ENCODE results near the gene CCDC6. TPM values are rescaled to one million over a fixed set of nuclear protein-coding genes. Genes with fewer than 3 reads are reported as not detected.
A peak's percentile ranks its signal among the peaks of the same experiment; 100 is the strongest.

CCDC6 gene
- total RNA-seq, 8 experiments from 2014 or later = 10.6 to 94.0 (median 18.4) TPM

DNA sequence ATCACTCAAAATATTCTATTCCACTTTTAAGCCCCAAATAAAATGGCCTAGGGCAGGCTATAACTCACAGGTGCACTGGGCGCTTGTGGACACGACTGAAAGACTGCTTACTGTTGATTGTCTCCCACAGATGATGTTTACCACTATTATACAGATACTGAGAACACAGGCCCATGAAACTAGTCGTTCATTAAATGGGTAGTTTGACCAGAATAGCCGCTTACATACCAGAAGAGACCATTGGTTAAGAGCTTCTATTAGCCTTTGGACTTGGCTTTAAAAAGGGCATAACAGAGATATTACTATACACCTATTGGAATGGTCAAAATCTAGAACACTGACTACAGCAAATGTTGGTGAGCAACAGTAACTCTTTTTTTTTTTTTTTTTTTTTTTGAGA lies 4.3 kb downstream of the CCDC6 start:
- peaks cover 16 to 25% of the 10 kb centered on the region in 2 donors for H3K4me1 ChIP-seq (replicated peaks in 1 of 2)
- H3K4me3 ChIP-seq = no peak overlapping the region
- H3K27ac ChIP-seq = no peak overlapping the region
- no peak for ATAC-seq (replicated peaks in 6 of 8)
- WGBS, 10 experiments = 67 to 100% (median 98%) methylated on average over 1 to 4 of the region's 4 CpGs; no CpG with 5 or more reads in 1 of the 10 experiments
- in situ Hi-C loops (cut with MboI; ENCODE audit: low pct_unique_long_range_greater_than_20kb in 2 of 9, low sequenced_read_pairs in 9 of 9, unreplicated experiment in 9 of 9) = no loop called here

DNA sequence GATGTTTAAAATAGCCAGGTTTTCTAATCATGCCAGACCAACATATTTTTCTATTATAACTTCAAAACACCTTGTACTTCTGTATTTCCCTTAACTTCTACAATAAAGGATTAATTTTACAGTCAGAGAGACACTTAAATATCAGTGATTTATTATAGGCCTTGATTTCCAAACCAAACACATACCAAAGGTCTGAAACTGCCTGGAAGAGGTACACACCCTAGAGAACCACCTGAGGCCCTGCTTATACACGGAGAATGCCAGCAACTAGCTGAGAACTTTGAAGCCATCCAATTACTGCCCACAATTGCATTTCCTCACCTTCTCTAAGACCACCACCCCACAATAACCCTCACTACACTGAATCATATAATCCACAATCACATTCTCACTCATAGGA lies 4.9 kb downstream of the CCDC6 start:
- peaks cover 16 to 25% of the 10 kb centered on the region in 2 donors for H3K4me1 ChIP-seq (replicated peaks in 1 of 2)
- H3K27ac ChIP-seq = no peak overlapping the region
- in situ Hi-C loops (cut with MboI; ENCODE audit: low pct_unique_long_range_greater_than_20kb in 2 of 9, low sequenced_read_pairs in 9 of 9, unreplicated experiment in 9 of 9) = no loop called here
- no peak overlapping the region for H3K4me3 ChIP-seq
- ATAC-seq (replicated peaks in 6 of 8) = no peak
- 17 to 100% (median 92%) methylated on average over 1 of the region's 1 CpG; no CpG with 5 or more reads in 4 of the 10 experiments for WGBS, 10 experiments

DNA sequence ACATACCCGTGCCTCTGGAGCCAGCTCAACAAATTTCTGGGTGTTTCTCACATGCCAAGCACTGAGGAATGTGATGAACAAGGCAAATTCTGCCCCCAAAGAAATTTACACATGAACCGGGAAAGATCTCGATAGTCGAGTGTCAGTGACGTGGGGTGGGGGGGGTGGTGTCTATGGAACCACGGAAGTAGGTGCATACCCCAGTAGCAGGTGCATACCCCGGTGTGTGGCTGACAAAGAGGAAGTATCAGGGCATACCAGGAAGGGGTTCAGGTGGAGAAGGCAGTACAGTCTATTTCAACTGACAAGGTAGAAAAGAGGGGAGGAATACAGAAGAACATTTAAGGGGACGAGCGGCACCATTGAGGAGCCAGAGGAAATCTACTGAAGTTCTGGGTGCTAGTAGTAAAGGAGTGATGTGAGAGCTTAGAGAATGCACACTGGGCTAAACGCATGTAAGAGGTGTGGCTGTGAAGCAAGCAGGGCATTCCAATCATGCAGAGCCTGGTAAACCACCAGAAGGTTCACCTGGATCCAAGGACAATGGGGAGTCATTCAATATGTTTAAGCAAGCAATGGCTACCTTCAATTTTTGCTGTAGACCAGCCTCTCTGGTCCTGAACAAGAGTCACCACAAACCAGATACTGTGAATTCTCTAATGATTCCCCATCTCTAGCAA lies 6.2 kb downstream of the CCDC6 start:
- Histone ChIP-seq H3K27ac (no peak overlapping the region), H3K4me3 (no peak overlapping the region), H3K4me1 (replicated peaks in 1 of 2) (peaks cover 16 to 25% of the 10 kb centered on the region in 2 donors)
- in situ Hi-C loops (cut with MboI; ENCODE audit: low pct_unique_long_range_greater_than_20kb in 2 of 9, low sequenced_read_pairs in 9 of 9, unreplicated experiment in 9 of 9) = no loop called here
- WGBS, 10 experiments = 67 to 100% (median 80%) methylated on average over 2 to 7 of the region's 10 CpGs; no CpG with 5 or more reads in 4 of the 10 experiments
- ATAC-seq (replicated peaks in 6 of 8) = no peak

DNA sequence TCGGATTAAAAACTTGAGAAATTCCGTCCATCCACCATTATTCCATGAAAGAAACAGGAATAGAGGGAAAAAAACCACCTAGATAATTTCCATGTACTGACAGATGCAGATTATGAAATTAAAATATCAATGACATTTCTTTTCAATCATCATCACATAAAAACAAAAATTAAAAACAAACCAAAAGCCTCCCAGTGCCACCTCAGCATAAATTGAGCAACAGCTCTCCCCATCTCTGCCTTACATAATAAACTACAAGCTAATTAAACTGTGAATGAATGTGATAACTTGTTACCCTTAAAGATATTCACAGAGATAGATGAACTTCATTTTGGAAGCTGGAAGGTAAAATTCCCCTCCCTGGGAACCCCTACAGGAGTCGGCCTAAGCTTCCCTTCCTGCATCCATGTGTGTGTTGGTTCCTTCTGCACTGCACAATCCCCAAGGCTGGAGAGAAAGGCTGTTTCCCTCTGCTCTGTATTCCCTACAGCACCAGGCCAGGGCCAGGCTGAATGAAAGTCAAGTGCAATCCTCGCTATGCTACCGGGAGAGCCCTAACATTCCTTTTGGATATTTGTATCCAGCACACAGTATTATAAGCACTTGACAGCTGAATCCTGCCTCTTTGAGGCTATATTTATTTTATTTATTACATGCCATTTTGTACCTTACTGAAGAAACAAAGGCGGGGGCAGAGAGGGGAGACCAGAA lies 8.1 kb downstream of the CCDC6 start:
- peak in 5 of 8 experiments; percentile 53 to 83 (median 67) for ATAC-seq (replicated peaks in 6 of 8)
- WGBS, 10 experiments = 69 to 100% (median 80%) methylated on average over 1 to 5 of the region's 6 CpGs; no CpG with 5 or more reads in 1 of the 10 experiments
- in situ Hi-C loops (cut with MboI; ENCODE audit: low pct_unique_long_range_greater_than_20kb in 2 of 9, low sequenced_read_pairs in 9 of 9, unreplicated experiment in 9 of 9) = no loop called here
- Histone ChIP-seq H3K4me3 (no peak overlapping the region), H3K4me1 (replicated peaks in 1 of 2) (peaks cover 11 to 15% of the 10 kb centered on the region in 2 donors), H3K27ac (no peak overlapping the region)

DNA sequence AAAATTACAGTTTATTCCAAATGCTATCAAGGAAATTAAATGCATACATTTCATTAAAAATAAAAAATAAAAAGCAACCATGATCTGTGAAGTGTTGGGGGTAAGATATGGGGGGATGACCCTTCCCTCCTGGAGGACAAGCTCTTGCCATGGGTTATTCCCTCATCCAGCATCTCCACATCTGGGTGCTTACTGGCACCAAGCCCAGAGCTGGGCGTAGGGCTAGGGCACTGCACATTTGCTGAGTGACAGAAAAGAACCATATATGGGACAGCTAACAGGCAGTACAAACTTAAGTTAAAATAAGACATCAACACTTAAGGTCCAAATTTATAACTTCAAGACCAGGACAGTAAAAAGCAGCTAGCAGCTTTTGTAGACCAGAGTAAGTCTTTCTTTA lies 10.2 kb downstream of the CCDC6 start:
- in situ Hi-C loops (cut with MboI; ENCODE audit: low pct_unique_long_range_greater_than_20kb in 2 of 9, low sequenced_read_pairs in 9 of 9, unreplicated experiment in 9 of 9) = no loop called here
- Histone ChIP-seq H3K27ac (no peak overlapping the region), H3K4me3 (no peak overlapping the region), H3K4me1 (replicated peaks in 1 of 2) (peaks cover 11 to 15% of the 10 kb centered on the region in 2 donors)
- 50 to 100% (median 100%) methylated on average over 1 of the region's 1 CpG; no CpG with 5 or more reads in 5 of the 10 experiments for WGBS, 10 experiments
- no peak for ATAC-seq (replicated peaks in 6 of 8)

DNA sequence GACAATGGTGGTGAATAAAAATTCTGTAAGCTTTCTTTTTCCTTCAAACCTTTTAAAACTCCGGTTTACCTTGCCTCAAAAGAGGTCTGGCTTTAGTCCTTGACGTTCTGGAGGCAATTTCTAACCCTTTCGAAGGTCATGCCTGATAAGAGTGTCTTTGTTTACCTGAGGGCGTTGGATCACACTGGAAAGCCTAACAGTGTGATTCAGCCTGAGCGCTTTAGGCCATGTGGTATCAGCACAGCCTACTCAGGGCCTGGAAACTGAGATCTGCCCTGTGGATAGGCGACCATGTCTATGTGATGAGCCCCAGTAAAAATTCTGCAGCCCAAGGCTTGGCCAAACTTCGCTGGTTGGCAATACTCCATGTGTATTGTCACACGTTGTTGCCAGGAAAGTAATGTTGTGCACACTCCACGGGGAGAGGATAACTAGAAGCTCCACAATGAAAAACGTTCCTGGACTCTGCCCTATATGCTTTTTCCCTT lies 10.7 kb downstream of the CCDC6 start:
- no peak overlapping the region for H3K27ac ChIP-seq
- ATAC-seq (replicated peaks in 6 of 8) = no peak
- H3K4me3 ChIP-seq = no peak overlapping the region
- H3K4me1 ChIP-seq (replicated peaks in 1 of 2) = peaks cover 11 to 15% of the 10 kb centered on the region in 2 donors
- WGBS, 10 experiments = 26 to 100% (median 86%) methylated on average over 2 to 9 of the region's 10 CpGs; no CpG with 5 or more reads in 1 of the 10 experiments
- in situ Hi-C loops (cut with MboI; ENCODE audit: low pct_unique_long_range_greater_than_20kb in 2 of 9, low sequenced_read_pairs in 9 of 9, unreplicated experiment in 9 of 9) = no loop called here

DNA sequence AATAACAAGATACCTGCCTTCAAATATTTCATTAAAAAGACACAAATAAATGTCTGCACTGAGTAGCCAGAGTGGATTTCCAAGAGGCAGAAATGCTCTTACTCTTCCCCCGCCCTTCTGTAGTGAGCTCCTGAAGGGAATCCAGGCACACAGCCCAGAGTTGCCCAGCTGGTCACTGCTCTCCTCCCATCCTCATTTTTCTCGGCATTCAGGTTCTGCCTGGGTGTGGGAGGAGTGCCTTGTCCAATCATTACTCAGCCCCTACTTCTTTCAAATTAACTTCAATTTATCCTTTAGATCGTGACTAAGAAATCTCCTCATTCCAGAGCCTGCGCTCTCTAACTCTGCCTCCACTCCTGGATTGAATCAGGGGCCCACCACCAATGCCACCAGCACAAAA lies 12.2 kb downstream of the CCDC6 start:
- Histone ChIP-seq H3K4me3 (no peak overlapping the region), H3K4me1 (replicated peaks in 1 of 2) (peaks cover 15 to 21% of the 10 kb centered on the region in 2 donors), H3K27ac (no peak overlapping the region)
- in situ Hi-C loops (cut with MboI; ENCODE audit: low pct_unique_long_range_greater_than_20kb in 2 of 9, low sequenced_read_pairs in 9 of 9, unreplicated experiment in 9 of 9) = no loop called here
- WGBS, 10 experiments = 0 to 90% (median 33%) methylated on average over 1 to 3 of the region's 4 CpGs; no CpG with 5 or more reads in 2 of the 10 experiments
- peak in 6 of 8 experiments; percentile 57 to 97 (median 88) for ATAC-seq (replicated peaks in 6 of 8)

DNA sequence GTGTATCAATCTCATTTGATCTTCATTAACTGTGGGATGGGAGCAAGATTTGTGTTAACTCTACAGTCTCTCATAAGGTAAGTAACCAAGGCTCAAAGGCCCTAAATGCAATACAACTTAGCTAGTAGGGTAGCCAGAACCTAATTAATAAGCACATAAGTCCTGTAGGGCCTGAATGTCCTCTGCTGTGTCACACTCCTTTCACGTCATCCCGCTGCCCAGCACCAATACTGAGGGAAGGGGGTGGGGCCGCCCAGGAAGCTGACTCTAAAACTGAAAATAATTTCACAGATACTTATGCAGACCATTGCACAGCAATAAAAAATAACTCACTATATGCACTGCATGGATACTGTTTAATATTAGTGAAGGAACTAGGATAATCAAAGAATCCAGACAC lies 13.7 kb downstream of the CCDC6 start:
- Histone ChIP-seq H3K4me1 (replicated peaks in 1 of 2) (peaks cover 11% of the 10 kb centered on the region in 2 donors), H3K27ac (no peak overlapping the region), H3K4me3 (no peak overlapping the region)
- WGBS, 10 experiments = 69 to 100% (median 100%) methylated on average over 1 to 3 of the region's 3 CpGs; no CpG with 5 or more reads in 5 of the 10 experiments
- in situ Hi-C loops (cut with MboI; ENCODE audit: low pct_unique_long_range_greater_than_20kb in 2 of 9, low sequenced_read_pairs in 9 of 9, unreplicated experiment in 9 of 9) = no loop called here
- peak in 2 of 8 experiments; percentile 22 to 39 for ATAC-seq (replicated peaks in 6 of 8)

DNA sequence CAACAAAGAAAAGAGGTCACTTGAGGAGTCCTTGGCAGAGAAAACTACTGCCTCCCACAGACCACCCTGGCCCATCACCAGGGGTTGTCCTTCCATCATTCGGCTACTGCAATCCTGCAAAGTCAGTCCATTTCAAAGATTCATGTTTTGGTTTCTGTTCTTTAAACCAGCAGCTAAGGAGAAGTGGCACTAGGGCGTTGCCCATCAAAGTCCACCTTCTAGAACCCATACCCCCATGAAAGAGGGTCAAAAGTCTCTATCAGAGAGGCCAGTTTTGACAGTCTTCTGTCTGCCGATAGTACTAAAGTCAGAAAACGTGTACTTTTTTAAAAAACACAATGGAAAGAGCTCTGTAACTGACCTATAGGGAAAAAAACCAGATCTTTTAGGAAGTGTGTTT lies 14.4 kb downstream of the CCDC6 start:
- H3K27ac ChIP-seq = no peak overlapping the region
- 83 to 100% (median 94%) methylated on average over 1 to 4 of the region's 4 CpGs; no CpG with 5 or more reads in 4 of the 10 experiments for WGBS, 10 experiments
- ATAC-seq (replicated peaks in 6 of 8) = no peak
- peaks cover 11% of the 10 kb centered on the region in 2 donors for H3K4me1 ChIP-seq (replicated peaks in 1 of 2)
- no peak overlapping the region for H3K4me3 ChIP-seq
- in situ Hi-C loops (cut with MboI; ENCODE audit: low pct_unique_long_range_greater_than_20kb in 2 of 9, low sequenced_read_pairs in 9 of 9, unreplicated experiment in 9 of 9) = no loop called here

DNA sequence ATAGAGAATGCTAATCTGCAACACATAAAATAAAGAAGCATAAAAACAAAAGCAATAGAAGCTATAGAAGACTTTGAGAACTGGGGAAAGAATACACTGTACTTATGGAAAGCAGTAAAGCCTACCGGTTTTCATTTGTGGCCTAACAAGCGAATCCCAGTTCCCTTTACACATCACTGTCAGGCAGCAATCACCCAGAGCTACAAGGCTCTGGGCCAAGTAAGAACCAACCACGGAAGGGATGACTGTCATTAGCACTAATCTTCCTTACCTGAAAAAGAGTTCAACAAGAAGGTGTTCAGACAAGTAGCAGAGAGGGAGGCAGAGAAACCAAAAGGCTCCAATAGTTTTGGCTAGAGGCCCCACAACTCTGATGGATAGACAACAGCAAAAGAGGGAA lies 15.0 kb downstream of the CCDC6 start:
- Histone ChIP-seq H3K4me3 (no peak overlapping the region), H3K4me1 (replicated peaks in 1 of 2) (peaks cover 11% of the 10 kb centered on the region in 2 donors), H3K27ac (no peak overlapping the region)
- in situ Hi-C loops (cut with MboI; ENCODE audit: low pct_unique_long_range_greater_than_20kb in 2 of 9, low sequenced_read_pairs in 9 of 9, unreplicated experiment in 9 of 9) = no loop called here
- ATAC-seq (replicated peaks in 6 of 8) = no peak
- 66 to 100% (median 89%) methylated on average over 1 to 3 of the region's 3 CpGs; no CpG with 5 or more reads in 3 of the 10 experiments for WGBS, 10 experiments

DNA sequence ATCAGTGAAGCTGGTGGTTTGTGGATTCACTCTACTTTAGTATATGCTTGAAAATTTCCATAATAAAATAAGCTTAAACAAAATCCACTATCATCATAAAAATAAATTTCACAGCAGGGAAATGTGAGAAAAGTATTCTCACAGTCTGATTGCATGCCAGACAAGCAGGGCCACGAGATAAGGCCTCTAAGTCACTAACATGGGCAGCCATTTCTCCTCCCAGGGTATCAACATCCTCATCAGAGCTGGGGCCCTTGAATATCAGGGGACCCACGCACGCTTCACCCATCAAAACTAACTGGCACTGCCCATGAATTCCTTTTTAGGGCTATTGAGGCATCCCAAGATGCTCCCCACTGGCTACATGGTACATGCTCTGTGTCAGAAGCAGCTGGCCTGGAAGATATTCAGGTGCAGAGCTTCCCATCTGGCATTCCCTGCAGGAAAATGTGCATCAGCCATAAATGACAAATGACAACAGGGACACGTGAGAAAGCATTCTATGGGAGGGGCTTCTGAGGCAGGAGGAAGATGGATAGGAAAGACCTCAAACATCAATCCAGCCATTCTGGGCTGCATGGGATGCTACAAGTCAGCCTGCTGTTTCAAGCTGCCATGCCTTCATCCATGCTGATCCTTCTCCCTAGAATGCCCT lies 17.4 kb downstream of the CCDC6 start:
- in situ Hi-C loops (cut with MboI; ENCODE audit: low pct_unique_long_range_greater_than_20kb in 2 of 9, low sequenced_read_pairs in 9 of 9, unreplicated experiment in 9 of 9) = no loop called here
- Histone ChIP-seq H3K4me3 (no peak overlapping the region), H3K4me1 (replicated peaks in 1 of 2) (peaks cover 9 to 11% of the 10 kb centered on the region in 2 donors), H3K27ac (peak overlapping the region in 1 of 2 donors; percentile 56)
- peak in 5 of 8 experiments; percentile 29 to 88 (median 71) for ATAC-seq (replicated peaks in 6 of 8)
- WGBS, 10 experiments = 63 to 100% (median 96%) methylated on average over 1 to 4 of the region's 4 CpGs; no CpG with 5 or more reads in 1 of the 10 experiments

DNA sequence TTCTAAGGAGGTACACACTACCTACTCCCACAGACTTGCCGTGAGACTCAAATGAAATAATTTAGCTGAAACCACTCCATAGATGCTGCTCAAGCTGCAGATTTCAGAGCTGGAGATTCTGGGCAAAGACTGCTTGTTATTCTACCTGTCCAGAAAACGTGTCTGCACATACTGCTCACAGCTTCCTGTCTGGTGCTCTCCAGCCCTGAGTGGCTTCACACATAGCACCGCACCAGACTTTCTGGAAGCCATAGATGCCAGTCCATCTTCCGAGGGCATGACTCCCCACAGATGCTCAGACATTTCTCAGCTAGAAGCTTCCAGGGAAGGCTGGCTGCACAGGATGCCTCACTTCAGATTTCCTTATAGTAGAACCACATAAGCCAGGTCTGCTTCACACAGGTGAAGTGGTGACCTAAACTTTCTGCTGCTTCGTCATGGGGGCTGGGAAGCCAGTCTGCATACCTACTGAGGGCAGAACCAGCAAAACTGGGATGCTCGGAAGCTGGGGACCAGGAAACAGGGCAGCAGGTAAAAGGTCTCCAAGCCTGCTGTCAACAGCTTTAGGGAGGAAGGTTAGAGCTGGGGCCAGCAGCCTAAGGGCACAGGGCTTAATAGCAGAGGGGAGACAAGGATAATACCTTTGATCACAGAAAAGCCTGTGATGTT lies 18.2 kb downstream of the CCDC6 start:
- in situ Hi-C loops (cut with MboI; ENCODE audit: low pct_unique_long_range_greater_than_20kb in 2 of 9, low sequenced_read_pairs in 9 of 9, unreplicated experiment in 9 of 9) = no loop called here
- 60 to 100% (median 94%) methylated on average over 1 to 4 of the region's 6 CpGs; no CpG with 5 or more reads in 4 of the 10 experiments for WGBS, 10 experiments

More for the DNA sequence above, 18.2 kb downstream of the CCDC6 start:
- ATAC-seq (replicated peaks in 6 of 8) = no peak
- H3K4me1 ChIP-seq (replicated peaks in 1 of 2) = peaks cover 9 to 11% of the 10 kb centered on the region in 2 donors
- H3K27ac ChIP-seq = no peak overlapping the region
- H3K4me3 ChIP-seq = no peak overlapping the region
